CD14-positive monocyte (primary cell): ENCODE results near the gene ZRANB3. TPM values are rescaled to one million over a fixed set of nuclear protein-coding genes. Genes with fewer than 3 reads are reported as not detected.

ENCODE experiments used
- DNase-seq, 3 donors: peaks; one replicate each; pipeline ENCODE4 v3.0.0-alpha.2; 2011 to 2022
- H2AFZ ChIP-seq: 2 replicates; pipeline ENCODE4 v1.6.0; 2012; ENCODE audit warnings: mild to moderate bottlenecking, low read depth, low read length, inconsistent platforms; ENCODE audit not compliant: insufficient read depth, poor library complexity, severe bottlenecking
- H3K27ac ChIP-seq, 2 donors: 1 replicate in 1 of 2; 2 replicates in 1 of 2; pipeline ENCODE4 v1.5.1; 2012 to 2013; ENCODE audit warnings: low read length in 2 of 2, control low read depth in 1 of 2, inconsistent platforms in 1 of 2, low read depth in 1 of 2, mild to moderate bottlenecking in 1 of 2
- H3K27me3 ChIP-seq, 2 donors: one replicate each; pipeline versions ENCODE4 v1.6.0 to v1.6.1; 2011 to 2013; ENCODE audit warnings: low read length in 2 of 2; ENCODE audit not compliant: control insufficient read depth in 2 of 2, insufficient read depth in 2 of 2
- H3K36me3 ChIP-seq, 2 donors: replicated peaks in 1 of 2; 1 replicate in 1 of 2; 2 replicates in 1 of 2; pipeline versions ENCODE4 v1.5.1 to v1.6.1; 2012 to 2013; ENCODE audit warnings: low read length in 2 of 2, control low read depth in 1 of 2, inconsistent platforms in 1 of 2, mild to moderate bottlenecking in 1 of 2; ENCODE audit not compliant: insufficient read depth in 2 of 2, control insufficient read depth in 1 of 2
- H3K4me1 ChIP-seq, 2 donors: 1 replicate in 1 of 2; 2 replicates in 1 of 2; pipeline versions ENCODE4 v1.5.1 to v1.6.1; 2012 to 2013; ENCODE audit warnings: low read length in 2 of 2, control low read depth in 1 of 2, inconsistent platforms in 1 of 2, mild to moderate bottlenecking in 1 of 2, moderate library complexity in 1 of 2; ENCODE audit not compliant: insufficient read depth in 2 of 2, control insufficient read depth in 1 of 2
- H3K4me2 ChIP-seq: replicated peaks from 2 replicates; pipeline ENCODE3; 2012; ENCODE audit warnings: low read length, moderate library complexity, mild to moderate bottlenecking; ENCODE audit not compliant: poor library complexity, severe bottlenecking; ENCODE audit errors: extremely low read depth
- H3K4me3 ChIP-seq, 3 experiments: fragments of 200-600 bp in 1 of 3; sonication (generic) in 1 of 3; replicated peaks in 1 of 3; 1 replicate in 2 of 3; 2 replicates in 1 of 3; pipeline ENCODE4 v1.5.1; 2011 to 2013; ENCODE audit warnings: low read length in 3 of 3, mild to moderate bottlenecking in 3 of 3, control low read depth in 2 of 3, low read depth in 2 of 3, inconsistent platforms in 1 of 3, moderate library complexity in 1 of 3
- H3K79me2 ChIP-seq: 2 replicates; pipeline ENCODE4 v1.6.0; 2012; ENCODE audit warnings: mild to moderate bottlenecking, control low read depth, inconsistent platforms, low read length, moderate library complexity; ENCODE audit not compliant: insufficient read depth
- H3K9ac ChIP-seq: 2 replicates; pipeline ENCODE4 v1.6.0; 2017; ENCODE audit warnings: low read length, mild to moderate bottlenecking; ENCODE audit not compliant: insufficient read depth, poor library complexity, severe bottlenecking
- H3K9me3 ChIP-seq, 2 donors: replicated peaks in 1 of 2; 1 replicate in 1 of 2; 2 replicates in 1 of 2; pipeline versions ENCODE4 v1.5.1 to v1.6.1; 2012 to 2013; ENCODE audit warnings: low read length in 2 of 2, control low read depth in 1 of 2; ENCODE audit not compliant: control insufficient read depth in 1 of 2, insufficient read depth in 1 of 2
- H4K20me1 ChIP-seq: 2 replicates; pipeline ENCODE4 v1.6.0; 2012; ENCODE audit warnings: mild to moderate bottlenecking, low read length, control low read depth, moderate library complexity; ENCODE audit not compliant: insufficient read depth
- H3K27ac Mint-ChIP-seq, 7 donors: one replicate each; pipeline ENCODE4 v1.8.0; 2020; ENCODE audit warnings: mild to moderate bottlenecking in 7 of 7, mixed read lengths in 7 of 7, moderate library complexity in 6 of 7, inconsistent platforms in 2 of 7
- H3K27me3 Mint-ChIP-seq, 3 donors: one replicate each; pipeline ENCODE4 v1.8.0; 2021 to 2022; ENCODE audit warnings: low read depth in 3 of 3, mild to moderate bottlenecking in 3 of 3, mixed read lengths in 3 of 3, moderate library complexity in 3 of 3, inconsistent platforms in 1 of 3
- H3K36me3 Mint-ChIP-seq, 2 donors: one replicate each; pipeline ENCODE4 v1.8.0; 2020; ENCODE audit warnings: mixed read lengths in 2 of 2, inconsistent platforms in 1 of 2, mild to moderate bottlenecking in 1 of 2
- H3K4me1 Mint-ChIP-seq: one replicate; pipeline ENCODE4 v1.8.0; 2020; ENCODE audit warnings: mild to moderate bottlenecking, mixed read lengths
- H3K4me3 Mint-ChIP-seq, 2 donors: one replicate each; pipeline ENCODE4 v1.8.0; 2020; ENCODE audit warnings: mild to moderate bottlenecking in 2 of 2, mixed read lengths in 2 of 2, moderate library complexity in 1 of 2
- H3K9me3 Mint-ChIP-seq, 7 donors: one replicate each; pipeline ENCODE4 v1.8.0; 2020 to 2022; ENCODE audit warnings: mixed read lengths in 7 of 7, mild to moderate bottlenecking in 6 of 7, moderate library complexity in 6 of 7, inconsistent platforms in 2 of 7
- CTCF ChIP-seq: fragments of 200-600 bp; IDR thresholded peaks from one replicate; pipeline ENCODE4 v1.8.0; 2022; ENCODE audit warnings: antibody characterized with exemption, mild to moderate bottlenecking
- WGBS: methylation state at CpG from one replicate; pipeline ENCODE4 v1.1.5; 2013; ENCODE audit warnings: missing lambda C conversion rate; ENCODE audit not compliant: insufficient coverage; 5-methylcytosine and 5-hydroxymethylcytosine counted together
- intact Hi-C, 2 donors: fragments of 100-400 bp; cut with micrococcal nuclease; formaldehyde crosslinking; loops; one replicate each; pipeline versions ENCODE4 v1.15.0 to v1.15.1; 2023
- polyA plus RNA-seq, 3 donors: library from polyadenylated mRNA; depleted of rRNA in 1 of 3; unstranded in 2 of 3; stranded (reverse) in 1 of 3; fragments of 300-500 nt in 2 of 3; fragments of >200 nt in 1 of 3; fragmentation: Illumina TruSeq in 2 of 3; gene quantifications; 1 replicate in 2 of 3; 2 replicates in 1 of 3; pipeline ENCODE4 v1.2.3, GENCODE V29; 2012 to 2021

Gene ZRANB3
- polyA plus RNA-seq, 3 donors = 0.47 to 3.5 (median 0.64) TPM

- H3K36me3 Mint-ChIP-seq = peaks cover 7 to 8% of the 10 kb centered on the region in 2 donors
- Histone ChIP-seq H3K27me3 (no peaks in the 10 kb centered on the region), H2AFZ (no peak overlapping the region), H3K4me3 (no peak overlapping the region), H4K20me1 (no peaks in the 10 kb centered on the region), H3K4me2 (no peak overlapping the region), H3K4me1 (peaks cover 5 to 6% of the 10 kb centered on the region in 2 donors), H3K9me3 (peaks cover 17 to 29% of the 10 kb centered on the region in 2 donors), H3K27ac (peak overlapping the region in 1 of 2 donors; percentile 56), H3K36me3 (no peaks in the 10 kb centered on the region), H3K9ac (no peak overlapping the region), H3K79me2 (no peaks in the 10 kb centered on the region)
- H3K4me1 Mint-ChIP-seq = peaks cover 8% of the 10 kb centered on the region
- peaks cover 23 to 43% (median 32%) of the 10 kb centered on the region in 7 donors for H3K9me3 Mint-ChIP-seq
- no peak for TF ChIP-seq CTCF
- peaks cover 0 to 3% (median 0%) of the 10 kb centered on the region in 3 donors for H3K27me3 Mint-ChIP-seq
- WGBS = no CpG with 5 or more reads among the region's 1 CpG
- H3K4me3 Mint-ChIP-seq = no peak overlapping the region
- peak overlapping the region in 5 of 7 donors; percentile 8 to 77 (median 38) for H3K27ac Mint-ChIP-seq
- intact Hi-C loops = no loop called here
- DNase-seq = no peak
Measured at GRCh38 chr2:135255208-135255607, 275.8 kb downstream of the ZRANB3 start.

- Histone ChIP-seq H3K4me2 (no peak overlapping the region), H3K79me2 (no peaks in the 10 kb centered on the region), H3K4me1 (peaks cover 5 to 6% of the 10 kb centered on the region in 2 donors), H3K9me3 (peaks cover 17 to 33% of the 10 kb centered on the region in 2 donors), H2AFZ (no peak overlapping the region), H3K36me3 (no peaks in the 10 kb centered on the region), H4K20me1 (no peaks in the 10 kb centered on the region), H3K27me3 (no peaks in the 10 kb centered on the region), H3K4me3 (no peak overlapping the region), H3K27ac (no peak overlapping the region), H3K9ac (no peak overlapping the region)
- H3K4me1 Mint-ChIP-seq = peaks cover 8% of the 10 kb centered on the region
- 100% methylated on average over 1 of the region's 2 CpGs for WGBS
- no peak overlapping the region for H3K4me3 Mint-ChIP-seq
- DNase-seq = no peak
- peaks cover 10 to 12% of the 10 kb centered on the region in 2 donors for H3K36me3 Mint-ChIP-seq
- no peak overlapping the region for H3K27ac Mint-ChIP-seq
- TF ChIP-seq CTCF = no peak
- H3K9me3 Mint-ChIP-seq = peaks cover 33 to 51% (median 39%) of the 10 kb centered on the region in 7 donors
- intact Hi-C loops = no loop called here
- H3K27me3 Mint-ChIP-seq = peaks cover 0 to 3% (median 0%) of the 10 kb centered on the region in 3 donors
Measured at GRCh38 chr2:135252805-135253458, 278.1 kb downstream of the ZRANB3 start.
